WTC11 (cell line): ENCODE data around the gene MYOF. TPM values are rescaled to one million over a fixed set of nuclear protein-coding genes. Genes with fewer than 3 reads are reported as not detected.
A peak's percentile ranks its signal among the peaks of the same experiment; 100 is the strongest.

Source experiments
- ATAC-seq: fragments of 200-7000 bp; cut with Tn5 transposase; 2 replicates; pipeline ENCODE4 v1.10.0; 2021; ENCODE audit warnings: mild to moderate bottlenecking, moderate library complexity
- CTCF ChIA-PET: fragments of 300-600 bp; sonication (Branson Sonifier 250); formaldehyde crosslinking; loops from one replicate; lab custom pipeline; 2021; ENCODE audit warnings: antibody characterized with exemption; lab: Charles Lee
- POLR2A ChIA-PET: fragments of 350-600 bp; sonication (Branson Sonifier 250); formaldehyde crosslinking; loops from one replicate; lab custom pipeline; 2021; ENCODE audit warnings: antibody characterized with exemption; lab: Charles Lee
- DNase-seq: peaks from one replicate; pipeline ENCODE4 v3.0.0; 2021; ENCODE audit warnings: low spot score
- H3K27ac Mint-ChIP-seq: 2 replicates; pipeline ENCODE4 v1.8.0; 2021; ENCODE audit warnings: mixed read lengths
- H3K27me3 Mint-ChIP-seq: 2 replicates; pipeline ENCODE4 v1.8.0; 2021; ENCODE audit warnings: low read depth, mild to moderate bottlenecking, moderate library complexity, mixed read lengths
- H3K36me3 Mint-ChIP-seq: 2 replicates; pipeline ENCODE4 v1.8.0; 2021; ENCODE audit warnings: mixed read lengths
- H3K4me1 Mint-ChIP-seq: 2 replicates; pipeline ENCODE4 v1.8.0; 2022; ENCODE audit warnings: mixed read lengths
- H3K4me3 Mint-ChIP-seq: 2 replicates; pipeline ENCODE4 v1.8.0; 2021; ENCODE audit warnings: mild to moderate bottlenecking, moderate library complexity, mixed read lengths
- H3K9me3 Mint-ChIP-seq: 2 replicates; pipeline ENCODE4 v1.8.0; 2021; ENCODE audit warnings: mixed read lengths
- AFF4 ChIP-seq: sonication (generic); formaldehyde crosslinking; IDR thresholded peaks from 2 replicates; pipeline ENCODE4 v1.8.1; 2023; ENCODE audit warnings: mild to moderate bottlenecking, missing genetic modification reagents, borderline replicate concordance
- ARID4B ChIP-seq: sonication (generic); formaldehyde crosslinking; IDR thresholded peaks from 2 replicates; pipeline ENCODE4 v1.8.0; 2023; ENCODE audit warnings: missing genetic modification reagents, mild to moderate bottlenecking, borderline replicate concordance
- ATF6 ChIP-seq: sonication (generic); formaldehyde crosslinking; IDR thresholded peaks from 2 replicates; pipeline ENCODE4 v1.8.1; 2023; ENCODE audit warnings: mild to moderate bottlenecking, missing genetic modification reagents
- CBFB ChIP-seq: sonication (generic); formaldehyde crosslinking; IDR thresholded peaks from 2 replicates; pipeline ENCODE4 v1.8.1; 2022; ENCODE audit warnings: mild to moderate bottlenecking, low read depth, missing genetic modification reagents
- CDX4 ChIP-seq: fragments of 250-450 bp; sonication (Bioruptor Pico); IDR thresholded peaks from 2 replicates; pipeline ENCODE4 v1.9.0; 2021; ENCODE audit warnings: moderate library complexity, mild to moderate bottlenecking, inconsistent platforms, borderline replicate concordance
- ERG ChIP-seq: fragments of 250-450 bp; sonication (Bioruptor Pico); IDR thresholded peaks from 2 replicates; pipeline ENCODE4 v1.8.0; 2021; ENCODE audit warnings: mild to moderate bottlenecking
- FOXK1 ChIP-seq: sonication (generic); formaldehyde crosslinking; IDR thresholded peaks from 2 replicates; pipeline ENCODE4 v1.8.0; 2022; ENCODE audit warnings: mild to moderate bottlenecking, moderate library complexity, missing genetic modification reagents
- FOXP4 ChIP-seq: sonication (generic); formaldehyde crosslinking; IDR thresholded peaks from 2 replicates; pipeline ENCODE4 v1.8.0; 2022; ENCODE audit warnings: mild to moderate bottlenecking, missing genetic modification reagents
- GRHL2 ChIP-seq: fragments of 250-450 bp; sonication (Bioruptor Pico); IDR thresholded peaks from 2 replicates; pipeline ENCODE4 v1.8.0; 2022; ENCODE audit warnings: mild to moderate bottlenecking, moderate library complexity; ENCODE audit not compliant: insufficient replicate concordance, severe bottlenecking
- TCF7 ChIP-seq: sonication (generic); formaldehyde crosslinking; IDR thresholded peaks from 2 replicates; pipeline ENCODE4 v1.8.0; 2022; ENCODE audit warnings: mild to moderate bottlenecking, low read depth, missing genetic modification reagents, moderate library complexity
- TEAD4 ChIP-seq: sonication (generic); formaldehyde crosslinking; IDR thresholded peaks from 2 replicates; pipeline ENCODE4 v1.8.0; 2022; ENCODE audit warnings: mild to moderate bottlenecking, missing genetic modification reagents
- USF2 ChIP-seq: sonication (generic); formaldehyde crosslinking; IDR thresholded peaks from 2 replicates; pipeline ENCODE4 v1.8.1; 2023; ENCODE audit warnings: mild to moderate bottlenecking, missing genetic modification reagents, moderate library complexity
- ZNF121 ChIP-seq: sonication (generic); formaldehyde crosslinking; IDR thresholded peaks from 2 replicates; pipeline ENCODE4 v1.8.0; 2023; ENCODE audit warnings: missing genetic modification reagents
- ZNF281 ChIP-seq: sonication (generic); formaldehyde crosslinking; IDR thresholded peaks from 2 replicates; pipeline ENCODE4 v1.8.0; 2023; ENCODE audit warnings: mild to moderate bottlenecking, missing genetic modification reagents
- total RNA-seq: library from RNA; stranded (reverse); gene quantifications from 3 replicates; pipeline ENCODE4 v1.2.3, GENCODE V29; 2021

The MYOF gene
- total RNA-seq, 1 experiment from 2014 or later, result 1.8 TPM

GRCh38 chr10:93447970-93448369, 34.2 kb downstream of the MYOF start (continued):
- TF ChIP-seq ZNF281 (CRISPR knock-in tag) (no peak), ATF6 (CRISPR knock-in tag) (no peak), CDX4 (CRISPR knock-in tag) (no peak)

- peaks cover 44% of the 10 kb centered on the region for H3K4me1 Mint-ChIP-seq
- H3K36me3 Mint-ChIP-seq, result no peaks in the 10 kb centered on the region
- ChIA-PET CTCF (interaction anchor here (1.3 to 5.4 kb wide), 4 partner anchors 21 to 70 kb away, joined by 3 to 33 read pairs (median 7); partner anchors contain the start of gene MYOF), POLR2A (no interaction called here)
- no peaks in the 10 kb centered on the region for H3K27me3 Mint-ChIP-seq
- H3K4me3 Mint-ChIP-seq, result no peak overlapping the region
- ATAC-seq, result no peak
- peak overlapping the region; percentile 85 for H3K27ac Mint-ChIP-seq
- TF ChIP-seq ZNF121 (CRISPR knock-in tag) (no peak), ARID4B (CRISPR knock-in tag) (no peak), AFF4 (CRISPR knock-in tag) (no peak), TEAD4 (no peak), ERG (CRISPR knock-in tag) (no peak), USF2 (CRISPR knock-in tag) (no peak), GRHL2 (no peak), FOXP4 (CRISPR knock-in tag) (no peak), FOXK1 (no peak), CBFB (CRISPR knock-in tag) (no peak), TCF7 (no peak)
- no peak for DNase-seq
- no peaks in the 10 kb centered on the region for H3K9me3 Mint-ChIP-seq
Observed at GRCh38 chr10:93447019-93447418, 35.1 kb downstream of the MYOF start.
